HepG2 (cell line): Measurements from ENCODE around the gene GNG10. TPM values are rescaled to one million over a fixed set of nuclear protein-coding genes. Genes with fewer than 3 reads are reported as not detected.

Experiments
- ASH2L ChIP-seq: fragments of 300-600, 200-600 bp; sonication (generic); IDR thresholded peaks from 2 replicates; pipeline ENCODE4 v1.7.0; 2017; ENCODE audit warnings: low read depth, mild to moderate bottlenecking, moderate library complexity, mixed read lengths, low read length; ENCODE audit not compliant: insufficient read length
- ATF4 ChIP-seq, 2 experiments: fragments of 450-650 bp in 1 of 2; sonication (generic) in 1 of 2; formaldehyde crosslinking; IDR thresholded peaks; 2 replicates each; pipeline versions ENCODE4 v1.5.0 to v1.8.0; 2020 to 2022; ENCODE audit warnings: mild to moderate bottlenecking in 1 of 2, missing genetic modification reagents in 1 of 2
- ATRX ChIP-seq: sonication (generic); formaldehyde crosslinking; IDR thresholded peaks from 2 replicates; pipeline ENCODE4 v1.4.0; 2020; ENCODE audit warnings: missing genetic modification reagents, borderline replicate concordance
- BCL6 ChIP-seq: IDR thresholded peaks from 2 replicates; pipeline ENCODE4 v1.6.1; 2016; ENCODE audit warnings: missing genetic modification reagents, missing compliant biosample characterization
- BHLHE40 ChIP-seq: IDR thresholded peaks from 2 replicates; pipeline ENCODE4 v1.6.1; 2011; ENCODE audit warnings: low read length, improper control_type of control experiment
- CEBPZ ChIP-seq: IDR thresholded peaks from 2 replicates; pipeline ENCODE4 v1.6.1; 2012; ENCODE audit warnings: low read length, improper control_type of control experiment
- DDIT3 ChIP-seq: sonication (generic); formaldehyde crosslinking; IDR thresholded peaks from 2 replicates; pipeline ENCODE4 v1.4.0; 2020; ENCODE audit warnings: mild to moderate bottlenecking, missing genetic modification reagents
- ETV5 ChIP-seq: IDR thresholded peaks from 2 replicates; pipeline ENCODE4 v1.6.1; 2018; ENCODE audit warnings: missing biosample characterization, missing genetic modification reagents, inconsistent platforms, borderline replicate concordance
- HOMEZ ChIP-seq: IDR thresholded peaks from 2 replicates; pipeline ENCODE4 v1.6.1; 2016; ENCODE audit warnings: low read depth
- IRF1 ChIP-seq: sonication (generic); formaldehyde crosslinking; IDR thresholded peaks from 2 replicates; pipeline ENCODE4 v1.4.0; 2020; ENCODE audit warnings: low read depth, mild to moderate bottlenecking, missing genetic modification reagents
- ISL2 ChIP-seq: sonication (generic); formaldehyde crosslinking; IDR thresholded peaks from 2 replicates; pipeline ENCODE4 v1.5.0; 2020; ENCODE audit warnings: missing genetic modification reagents
- PHF5A ChIP-seq: IDR thresholded peaks from one replicate; pipeline ENCODE4 v1.6.1; 2018; ENCODE audit warnings: low read depth, missing genetic modification reagents; ENCODE audit not compliant: unreplicated experiment
- SKIL ChIP-seq: sonication (generic); formaldehyde crosslinking; IDR thresholded peaks from 2 replicates; pipeline ENCODE4 v1.8.0; 2022; ENCODE audit warnings: missing genetic modification reagents, mild to moderate bottlenecking, moderate library complexity, borderline replicate concordance
- YEATS2 ChIP-seq: sonication (generic); formaldehyde crosslinking; IDR thresholded peaks from 2 replicates; pipeline ENCODE4 v1.4.0; 2020; ENCODE audit warnings: missing genetic modification reagents, borderline replicate concordance
- ZNF326 ChIP-seq: sonication (generic); formaldehyde crosslinking; IDR thresholded peaks from 2 replicates; pipeline ENCODE4 v1.4.0; 2020; ENCODE audit warnings: missing genetic modification reagents, borderline replicate concordance
- ZNF510 ChIP-seq: sonication (generic); formaldehyde crosslinking; IDR thresholded peaks from 2 replicates; pipeline ENCODE4 v1.4.0; 2020; ENCODE audit warnings: low read depth, mild to moderate bottlenecking, missing genetic modification reagents
- ZNF550 ChIP-seq: sonication (generic); formaldehyde crosslinking; IDR thresholded peaks from 2 replicates; pipeline ENCODE4 v1.4.0; 2020; ENCODE audit warnings: mild to moderate bottlenecking, missing genetic modification reagents, borderline replicate concordance
- ZNF703 ChIP-seq: sonication (generic); formaldehyde crosslinking; IDR thresholded peaks from 2 replicates; pipeline ENCODE4 v1.5.1; 2020; ENCODE audit warnings: missing genetic modification reagents, mild to moderate bottlenecking, moderate library complexity, borderline replicate concordance
- ZNF772 ChIP-seq: sonication (generic); formaldehyde crosslinking; IDR thresholded peaks from 2 replicates; pipeline ENCODE4 v1.5.0; 2020; ENCODE audit warnings: mild to moderate bottlenecking, missing genetic modification reagents
- polyA plus RNA-seq, 8 experiments: library from polyadenylated mRNA; depleted of rRNA in 3 of 8; stranded (reverse) in 7 of 8; unstranded in 1 of 8; fragments of >200 nt; fragmentation: Illumina TruSeq in 4 of 8; extraction: Trizol in 4 of 8; gene quantifications; 2 replicates each; pipeline versions ENCODE4 v1.2.1 to v1.2.3, GENCODE V29; 2011 to 2016; ENCODE audit warnings: low read depth in 4 of 8, missing spikeins in 1 of 8, mixed read lengths in 1 of 8; ENCODE audit not compliant: insufficient read depth in 1 of 8
- total RNA-seq, 5 experiments: library from RNA; depleted of rRNA; stranded (reverse); fragments of >200 nt; fragmentation: Illumina TruSeq; extraction: Trizol; gene quantifications; 2 replicates each; pipeline ENCODE4 v1.2.3, GENCODE V29; 2016; ENCODE audit warnings: low read depth in 1 of 5

GNG10 gene
- total and polyA plus RNA-seq, 2 of the 13 experiments (the other 11 are each of a cell fraction or from before 2014, with no cell fraction given), result 29.8 to 32.4 TPM

- peak; percentile 83 for TF ChIP-seq ASH2L
- TF ChIP-seq ZNF703 (CRISPR knock-in tag), result no peak
- no peak for TF ChIP-seq CEBPZ
- TF ChIP-seq BCL6 (CRISPR knock-in tag), result peak; percentile 62; the same call in 1 of the 2 replicates
- TF ChIP-seq ZNF772 (CRISPR knock-in tag), result no peak; the same call in none of the 2 replicates
- 0 out of 2 replicates have a peak, but pooled peaks have one; percentile 4 for TF ChIP-seq BHLHE40
- TF ChIP-seq ZNF326 (CRISPR knock-in tag), result no peak
- no peak for TF ChIP-seq ZNF550 (CRISPR knock-in tag)
- no peak for TF ChIP-seq ATRX (CRISPR knock-in tag)
- TF ChIP-seq SKIL, result 0 out of 2 replicates have a peak, but pooled peaks have one; percentile 11
- TF ChIP-seq YEATS2 (CRISPR knock-in tag), result 0 out of 2 replicates have a peak, but pooled peaks have one; percentile 14
- TF ChIP-seq HOMEZ (CRISPR knock-in tag), result no peak
- TF ChIP-seq PHF5A (CRISPR knock-in tag), result no peak
- no peak for TF ChIP-seq ZNF510 (CRISPR knock-in tag)
- TF ChIP-seq IRF1, result no peak
- TF ChIP-seq DDIT3 (CRISPR knock-in tag), result no peak
- peak; percentile 84; the same call in 1 of the 2 replicates for TF ChIP-seq ETV5
- no peak for TF ChIP-seq ATF4 (CRISPR knock-in tag; IDR thresholded peaks at IDR 0.05)
- no peak; the same call in 1 of the 2 replicates for TF ChIP-seq ISL2 (CRISPR knock-in tag)
These were observed 30.0 kb upstream of the GNG10 start, which contains the start of gene DNAJC25 (continued) for GRCh38 chr9:111631214-111631971.
